GM19328 (cell line): Measurements from ENCODE around the gene YAF2.
"Not testable (repeated sequence)": the region's sequence is repeated elsewhere in the genome, so short reads cannot be mapped to it uniquely, and the experiment has no call there.

ENCODE experiments used
- ATAC-seq: cut with Tn5 transposase; IDR thresholded peaks from one replicate; pipeline ENCODE4 v1.9.1; 2021; ENCODE audit warnings: mild to moderate bottlenecking, moderate library complexity; ENCODE audit not compliant: unreplicated experiment

The YAF2 gene

DNA sequence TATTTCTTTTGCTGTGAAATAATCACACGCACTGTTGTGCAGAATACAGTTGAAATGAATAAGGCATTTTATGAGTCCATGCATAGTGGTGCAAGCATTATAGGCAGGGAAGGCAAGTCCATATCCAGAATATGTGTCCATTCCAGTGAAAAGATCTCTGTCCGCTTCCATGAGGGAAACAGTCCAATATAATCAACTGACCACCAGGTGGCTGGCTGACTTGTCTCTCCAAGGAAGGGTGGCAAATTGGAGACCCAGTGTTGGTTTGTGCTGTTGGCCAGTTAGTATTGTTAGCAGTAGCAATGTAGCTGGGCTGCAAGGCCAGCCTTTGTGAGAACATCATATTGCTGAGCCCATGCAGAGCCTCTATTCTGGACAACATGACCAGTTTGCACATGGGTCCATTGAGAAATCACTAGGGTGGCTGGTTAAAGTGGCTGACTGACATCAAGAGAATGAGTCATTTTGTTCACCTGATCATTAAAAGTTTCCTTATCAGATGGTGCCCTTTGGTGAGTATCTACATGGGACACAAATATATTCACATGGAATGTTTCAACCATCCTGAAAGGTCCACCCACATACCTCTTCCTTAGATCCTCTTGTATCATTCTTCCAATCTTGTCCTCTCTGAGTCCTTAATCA is 17.3 kb upstream of the YAF2 start:
- ATAC-seq, result no peak

DNA sequence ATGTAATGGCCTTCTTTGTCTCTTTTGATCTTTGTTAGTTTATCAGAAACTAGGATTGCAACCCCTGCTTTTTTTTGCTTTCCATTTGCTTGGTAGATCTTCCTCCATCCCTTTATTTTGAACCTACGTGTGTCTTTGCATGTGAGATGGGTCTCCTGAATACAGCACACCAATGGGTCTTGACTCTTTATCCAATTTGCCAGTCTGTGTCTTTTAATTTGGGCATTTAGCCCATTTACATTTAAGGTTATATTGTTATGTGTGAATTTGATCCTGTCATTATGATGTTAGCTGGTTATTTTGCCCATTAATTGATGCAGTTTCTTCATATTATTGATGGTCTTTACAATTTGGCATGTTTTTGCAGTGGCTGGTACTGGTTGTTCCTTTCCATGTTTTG is 14.6 kb upstream of the YAF2 start:
- not testable (repeated sequence) for ATAC-seq

GRCh38 chr12:42249033-42249432 is 11.0 kb upstream of the YAF2 start:
- not testable (repeated sequence) for ATAC-seq

DNA sequence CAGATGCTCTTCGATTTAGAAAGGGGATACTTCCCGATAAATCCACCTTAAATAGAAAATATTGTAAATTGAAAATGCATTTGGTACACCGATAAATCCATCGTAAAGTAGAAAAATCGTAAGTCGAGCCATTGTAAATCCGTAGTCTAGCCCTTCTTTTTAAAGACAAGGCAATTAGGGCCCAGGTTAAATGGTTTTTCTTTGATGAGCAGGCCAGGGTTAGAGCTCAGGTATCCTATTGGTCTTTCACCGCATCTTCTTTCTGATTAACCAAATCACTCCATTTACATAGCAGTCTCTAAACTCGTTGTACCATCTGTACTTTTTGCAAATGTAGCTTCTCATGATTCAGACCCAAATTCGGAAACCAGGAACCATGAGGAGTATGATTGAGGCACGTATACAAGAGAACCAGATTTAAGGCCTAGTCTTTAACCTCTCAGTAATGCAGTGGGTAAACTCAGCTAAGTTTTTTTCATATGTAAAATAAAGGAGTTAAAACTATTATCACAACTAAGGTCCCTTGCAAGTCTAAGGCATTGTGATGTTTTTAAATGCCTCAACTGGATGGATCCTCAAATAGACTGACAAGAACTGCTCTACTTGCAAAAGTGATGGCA is 2.2 kb upstream of the YAF2 start:
- no peak for ATAC-seq

DNA sequence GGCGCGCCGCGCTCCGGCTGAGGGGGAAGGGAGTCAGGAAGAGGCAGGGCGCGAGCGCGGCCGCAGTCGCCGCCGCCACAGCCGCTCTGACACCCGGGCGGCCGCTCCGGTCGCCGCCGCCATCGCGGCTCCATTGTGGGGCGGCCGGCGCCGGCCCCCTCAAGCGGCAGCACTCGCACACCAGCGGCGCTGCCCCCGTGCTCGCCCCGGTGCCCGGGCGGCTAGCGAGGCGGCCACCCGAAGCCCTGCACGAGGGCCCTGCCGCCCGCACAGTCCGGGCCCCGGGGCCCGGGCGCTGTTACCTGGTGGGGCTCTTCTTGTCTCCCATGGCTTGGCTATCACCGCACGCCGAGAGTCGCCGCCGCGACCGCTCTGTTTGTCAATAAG is 202 bp downstream of the YAF2 start:
- peak; percentile 40 for ATAC-seq

DNA sequence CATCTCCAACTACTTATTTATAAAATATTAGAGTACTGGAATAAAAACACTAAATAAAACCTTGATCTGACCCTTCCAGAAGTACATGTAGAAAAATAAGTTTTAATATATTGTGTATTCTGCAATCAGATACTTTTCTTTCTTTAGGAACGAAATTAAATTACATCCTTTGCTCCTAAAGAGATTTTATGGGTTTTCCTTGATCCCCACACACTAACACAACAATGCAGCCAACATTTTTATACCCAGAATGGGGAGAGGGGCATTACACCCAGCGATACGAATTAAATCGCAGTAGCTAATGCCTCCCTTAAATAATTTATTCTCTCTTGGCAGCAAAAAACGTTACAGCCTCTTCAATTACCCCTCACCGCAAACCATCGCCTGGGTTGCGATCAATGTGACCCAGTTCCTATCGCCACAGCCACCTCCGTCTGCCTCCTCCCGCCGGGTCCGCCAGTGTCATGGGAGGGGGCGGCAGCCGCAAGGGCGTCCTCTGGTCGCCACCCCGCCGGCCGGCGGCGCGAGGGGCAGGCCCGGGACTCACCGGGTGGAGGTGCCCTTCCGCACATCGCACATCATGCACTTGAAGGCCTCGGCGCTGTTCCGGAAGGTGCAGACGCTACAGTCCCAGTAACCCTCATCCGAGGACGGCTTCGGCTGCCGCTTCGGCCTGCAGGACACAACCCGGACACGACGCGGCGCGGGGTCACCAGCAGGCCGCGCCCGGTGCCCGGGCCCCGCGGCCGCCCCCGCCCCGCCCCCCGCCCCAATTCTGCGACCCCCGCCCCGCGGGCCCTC is 796 bp downstream of the YAF2 start:
- ATAC-seq, result peak; percentile 68

DNA sequence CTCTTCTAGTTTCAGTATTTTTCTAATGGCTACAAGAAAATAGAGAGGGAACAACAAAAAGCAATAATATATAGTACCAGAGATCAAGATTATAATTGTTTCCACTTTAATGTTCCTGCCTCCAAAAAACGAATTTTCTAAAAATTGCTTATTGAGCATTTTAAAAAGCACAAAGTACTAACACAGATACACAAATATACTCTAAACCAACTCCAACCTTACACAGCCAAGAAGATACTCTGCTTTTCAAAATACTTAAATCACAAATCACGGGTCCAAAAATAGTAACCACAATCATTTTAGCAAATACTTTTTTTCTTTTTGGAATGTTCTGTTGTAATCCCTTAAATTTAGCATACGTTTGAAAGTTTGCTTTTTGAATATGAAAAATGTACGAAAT is 2.0 kb downstream of the YAF2 start:
- ATAC-seq, result no peak

GRCh38 chr12:42235426-42235825 is 2.6 kb downstream of the YAF2 start:
- ATAC-seq, result no peak

DNA sequence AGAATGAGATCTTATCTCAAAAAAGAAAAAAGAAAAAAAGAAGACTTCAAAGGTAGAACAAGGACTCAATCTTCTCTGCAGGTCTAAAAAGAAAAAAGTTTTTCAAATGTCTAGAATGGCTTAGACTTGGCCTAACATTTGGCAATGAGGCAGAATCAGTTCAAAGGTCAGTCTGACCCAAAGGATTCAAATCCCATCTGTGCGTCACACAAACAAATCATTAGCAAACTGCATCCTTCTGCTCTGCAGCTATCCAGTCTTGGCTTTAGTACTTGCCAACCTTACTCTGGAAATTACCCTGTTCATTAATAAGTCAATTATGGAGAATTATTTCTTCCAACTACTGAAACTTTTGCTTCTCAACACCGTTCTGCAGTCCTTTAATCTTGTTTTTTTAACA is 3.1 kb downstream of the YAF2 start:
- ATAC-seq, result no peak

GRCh38 chr12:42227525-42227924 is 10.5 kb downstream of the YAF2 start:
- ATAC-seq, result not testable (repeated sequence)

GRCh38 chr12:42224501-42224900 is 13.5 kb downstream of the YAF2 start:
- not testable (repeated sequence) for ATAC-seq

DNA sequence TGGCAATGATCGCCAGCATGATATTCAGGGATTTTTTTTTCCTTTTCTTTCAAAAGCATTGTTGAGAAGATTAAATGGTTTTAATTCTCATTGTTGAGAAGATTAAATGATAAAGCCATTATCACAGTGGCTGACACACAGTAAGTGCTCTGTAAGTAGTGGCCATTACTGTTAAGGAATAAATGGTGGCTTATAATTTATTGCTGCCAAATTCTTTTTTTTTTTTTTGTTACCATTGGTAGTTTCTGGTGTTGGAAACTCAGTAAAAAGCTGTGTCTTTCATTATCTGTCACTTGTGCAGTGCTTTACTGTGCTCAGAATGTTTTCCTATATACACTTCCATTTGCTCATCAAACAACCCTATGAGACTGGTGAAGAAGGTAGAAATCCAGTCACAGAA is 15.3 kb downstream of the YAF2 start:
- ATAC-seq, result no peak

DNA sequence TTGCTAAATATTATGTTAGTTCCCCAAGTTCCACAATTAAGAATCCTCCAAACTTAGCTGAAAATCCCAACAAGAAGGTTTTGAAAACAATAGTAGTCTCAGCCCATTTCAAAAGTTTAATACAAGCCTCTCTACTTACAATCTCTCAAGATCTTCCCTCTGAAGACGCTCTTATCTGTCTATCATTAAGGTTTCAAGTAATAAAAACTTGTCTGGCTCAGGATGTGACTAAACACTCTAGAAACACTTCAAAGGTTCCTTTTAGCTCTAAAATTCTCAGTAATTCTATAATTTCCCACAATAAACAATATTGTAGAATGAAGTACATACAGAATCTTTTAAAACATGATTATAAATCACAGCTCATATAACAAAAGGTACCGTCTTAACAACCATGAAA is 16.3 kb downstream of the YAF2 start:
- ATAC-seq, result no peak

DNA sequence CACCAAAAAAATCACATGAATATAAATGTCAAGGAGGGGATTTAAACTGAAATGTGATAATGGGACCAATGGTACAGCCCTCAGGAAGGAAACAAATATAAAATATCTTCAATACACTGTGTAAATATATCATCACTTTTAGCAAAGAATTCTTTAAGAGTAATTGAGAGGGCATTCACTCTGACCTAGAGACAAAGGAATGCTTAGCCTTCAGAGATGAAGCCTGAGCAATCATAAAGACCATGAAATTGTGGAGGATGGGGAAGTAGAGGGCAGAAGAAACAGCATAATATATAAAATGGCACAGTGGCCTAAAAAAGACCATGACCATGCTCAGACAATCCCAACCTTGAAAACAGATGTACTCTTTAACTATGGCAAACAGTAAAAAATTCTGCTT is 20.4 kb downstream of the YAF2 start:
- ATAC-seq, result no peak

DNA sequence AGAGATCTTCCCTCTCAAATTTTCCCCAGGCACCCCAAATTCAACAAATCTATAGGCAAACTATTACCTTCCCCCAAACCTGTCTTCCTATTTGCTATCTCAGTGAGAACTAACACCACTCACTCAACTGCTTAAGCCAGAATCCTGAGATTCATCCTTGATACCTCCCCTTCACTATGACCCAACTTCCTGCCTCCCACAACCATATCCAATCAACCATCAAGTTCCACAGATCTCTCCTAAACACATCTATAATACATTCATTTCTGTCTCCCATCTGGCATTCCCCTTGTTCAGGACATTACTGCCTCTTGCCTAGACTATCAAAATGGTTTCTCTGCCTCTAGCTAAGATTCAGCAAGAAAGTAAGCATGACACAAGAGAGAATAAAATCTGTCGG is 21.3 kb downstream of the YAF2 start:
- ATAC-seq, result no peak

DNA sequence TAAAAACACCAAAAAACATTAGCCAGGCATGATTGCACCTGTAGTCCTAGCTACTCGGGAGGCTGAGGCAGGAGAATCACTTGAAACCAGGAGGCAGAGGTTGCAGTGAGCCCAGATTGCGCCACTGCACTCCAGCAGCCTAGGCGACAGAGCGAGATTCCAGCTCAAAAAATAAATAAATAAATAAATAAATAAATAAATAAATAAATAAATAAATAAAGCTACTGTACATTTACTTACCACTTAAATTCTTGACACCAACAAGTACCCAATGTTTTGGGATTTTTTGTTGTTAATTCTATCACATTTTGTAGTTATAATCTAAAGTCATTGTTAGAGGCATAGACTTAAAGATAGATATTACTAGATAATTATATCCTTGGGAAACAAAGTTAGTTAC is 22.3 kb downstream of the YAF2 start:
- ATAC-seq, result not testable (repeated sequence)

DNA sequence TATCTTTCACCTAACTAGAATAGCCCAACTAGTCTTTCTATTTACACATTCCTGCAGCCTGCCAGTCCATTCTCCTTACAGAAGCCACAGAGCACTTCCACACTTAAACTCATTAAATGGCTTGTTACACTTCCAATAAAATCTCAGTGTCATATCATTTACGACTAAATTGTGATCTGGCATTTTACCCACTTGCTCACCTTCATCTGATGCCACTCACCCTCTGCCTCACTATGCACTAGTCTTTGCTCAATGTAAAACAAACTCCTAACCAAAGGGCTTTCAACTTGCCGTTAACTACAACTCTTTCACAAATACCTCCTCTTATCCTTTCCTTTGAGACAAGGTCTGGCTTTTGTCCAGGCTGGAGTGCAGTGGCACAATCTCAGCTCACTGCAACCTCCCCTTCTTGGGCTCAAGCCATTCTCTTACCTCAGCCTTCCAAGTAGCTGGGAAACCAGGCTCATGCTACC is 24.1 kb downstream of the YAF2 start:
- ATAC-seq, result no peak

DNA sequence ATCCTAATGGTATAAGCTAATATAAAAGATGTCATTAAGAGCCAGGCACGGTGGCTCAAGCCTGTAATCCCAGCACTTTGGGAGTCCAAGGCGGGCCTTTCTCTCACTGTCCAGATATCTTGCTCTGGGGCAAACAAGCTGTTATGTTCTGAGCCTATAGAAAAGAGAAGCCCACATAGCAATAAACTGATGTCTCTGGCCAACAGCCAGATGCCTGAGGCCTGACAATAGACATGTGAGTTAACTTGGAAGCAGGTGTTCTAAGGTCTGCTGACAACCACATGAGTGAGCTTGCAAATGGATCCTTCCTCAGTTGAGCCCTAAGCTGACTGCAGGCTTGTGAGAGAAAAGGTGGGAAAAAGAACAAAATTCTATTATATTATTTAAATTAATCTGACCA is 25.0 kb downstream of the YAF2 start:
- ATAC-seq, result no peak

DNA sequence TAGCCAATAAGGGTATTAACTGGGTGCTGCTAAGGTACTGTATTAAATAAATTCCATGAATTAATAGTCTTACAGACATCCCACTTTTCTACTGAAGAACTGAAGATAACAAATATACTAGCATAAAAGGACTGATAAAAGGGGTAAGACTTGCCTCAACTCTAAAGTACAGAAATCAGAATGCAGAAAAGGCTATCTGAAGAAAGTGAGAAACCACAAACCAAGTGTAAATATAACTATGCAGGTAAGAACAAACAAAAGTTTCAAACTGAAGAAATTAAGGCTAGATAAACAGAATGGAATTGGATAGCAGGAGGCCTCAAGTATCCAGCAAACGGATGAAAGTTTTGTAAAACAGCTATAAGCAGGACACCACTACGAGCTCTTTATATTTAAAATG is 29.5 kb downstream of the YAF2 start:
- ATAC-seq, result no peak

DNA sequence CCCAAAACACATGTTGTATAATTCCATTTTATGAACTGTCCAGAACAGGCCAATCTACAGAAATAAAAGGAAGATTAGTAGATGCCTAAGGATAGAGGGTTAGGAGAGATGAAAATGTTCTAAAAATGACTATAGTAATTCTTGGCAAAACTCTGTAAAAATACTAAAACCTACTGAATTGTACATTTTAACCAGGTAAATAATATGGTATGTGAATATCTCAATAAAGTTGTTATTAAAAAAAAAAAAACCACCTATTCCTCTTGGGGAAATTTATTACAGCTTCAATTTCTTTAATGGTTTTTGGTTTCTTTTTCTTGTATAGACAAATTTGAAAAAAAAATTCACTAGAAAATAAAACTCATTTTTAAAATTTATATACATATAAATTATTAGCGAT is 33.2 kb downstream of the YAF2 start:
- no peak for ATAC-seq

- ATAC-seq, result no peak
These were observed 33.7 kb downstream of the YAF2 start for GRCh38 chr12:42204362-42204761.

DNA sequence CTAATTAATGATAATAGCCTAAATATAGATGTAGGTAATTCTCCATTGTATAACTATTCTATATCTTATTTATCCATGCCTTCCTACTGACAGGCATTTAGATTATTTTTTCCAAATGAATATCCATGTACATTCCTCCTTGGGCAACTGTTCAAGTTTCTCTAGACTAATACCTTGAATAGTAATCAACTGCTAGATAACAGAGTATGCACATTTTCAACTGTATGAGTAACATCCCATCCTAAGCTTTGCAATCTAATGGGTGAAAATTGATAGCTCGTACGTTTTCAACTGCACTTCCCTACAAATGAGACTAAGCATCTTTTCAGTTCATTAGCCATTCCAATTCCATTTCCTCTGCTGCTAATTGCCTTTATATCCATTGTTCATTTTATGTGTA is 37.0 kb downstream of the YAF2 start:
- no peak for ATAC-seq
